ENCODE measurements around the gene SEMA3F.

DNA sequence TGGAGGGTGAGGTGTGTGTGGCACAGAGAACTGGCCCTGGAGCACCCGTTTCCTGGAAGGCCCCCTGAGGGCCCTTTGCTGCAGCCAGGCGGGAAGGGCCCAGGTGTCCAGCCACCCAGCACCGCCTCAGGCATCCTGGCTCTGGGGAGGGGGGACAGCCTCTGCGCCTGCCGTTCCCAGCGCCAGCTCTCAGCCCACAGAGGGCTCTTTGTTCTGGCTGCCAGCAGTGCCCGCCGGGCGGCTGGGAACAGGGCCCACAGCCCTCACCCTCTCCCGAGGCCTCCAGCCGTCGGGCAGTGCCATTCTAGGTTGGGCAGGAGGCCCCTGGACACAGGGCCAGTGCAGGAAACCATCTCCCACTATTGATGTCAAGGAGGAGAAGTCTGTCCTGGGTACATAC, 58.2 kb downstream of the SEMA3F start:
- no peak for TF ChIP-seq RAD21 (IDR thresholded peaks at IDR 0.05; ENCODE audit: low read depth)
- TF ChIP-seq, protein P1, sequence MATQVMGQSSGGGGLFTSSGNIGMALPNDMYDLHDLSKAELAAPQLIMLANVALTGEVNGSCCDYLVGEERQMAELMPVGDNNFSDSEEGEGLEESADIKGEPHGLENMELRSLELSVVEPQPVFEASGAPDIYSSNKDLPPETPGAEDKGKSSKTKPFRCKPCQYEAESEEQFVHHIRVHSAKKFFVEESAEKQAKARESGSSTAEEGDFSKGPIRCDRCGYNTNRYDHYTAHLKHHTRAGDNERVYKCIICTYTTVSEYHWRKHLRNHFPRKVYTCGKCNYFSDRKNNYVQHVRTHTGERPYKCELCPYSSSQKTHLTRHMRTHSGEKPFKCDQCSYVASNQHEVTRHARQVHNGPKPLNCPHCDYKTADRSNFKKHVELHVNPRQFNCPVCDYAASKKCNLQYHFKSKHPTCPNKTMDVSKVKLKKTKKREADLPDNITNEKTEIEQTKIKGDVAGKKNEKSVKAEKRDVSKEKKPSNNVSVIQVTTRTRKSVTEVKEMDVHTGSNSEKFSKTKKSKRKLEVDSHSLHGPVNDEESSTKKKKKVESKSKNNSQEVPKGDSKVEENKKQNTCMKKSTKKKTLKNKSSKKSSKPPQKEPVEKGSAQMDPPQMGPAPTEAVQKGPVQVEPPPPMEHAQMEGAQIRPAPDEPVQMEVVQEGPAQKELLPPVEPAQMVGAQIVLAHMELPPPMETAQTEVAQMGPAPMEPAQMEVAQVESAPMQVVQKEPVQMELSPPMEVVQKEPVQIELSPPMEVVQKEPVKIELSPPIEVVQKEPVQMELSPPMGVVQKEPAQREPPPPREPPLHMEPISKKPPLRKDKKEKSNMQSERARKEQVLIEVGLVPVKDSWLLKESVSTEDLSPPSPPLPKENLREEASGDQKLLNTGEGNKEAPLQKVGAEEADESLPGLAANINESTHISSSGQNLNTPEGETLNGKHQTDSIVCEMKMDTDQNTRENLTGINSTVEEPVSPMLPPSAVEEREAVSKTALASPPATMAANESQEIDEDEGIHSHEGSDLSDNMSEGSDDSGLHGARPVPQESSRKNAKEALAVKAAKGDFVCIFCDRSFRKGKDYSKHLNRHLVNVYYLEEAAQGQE (IDR thresholded peaks at IDR 0.05; ENCODE audit: low read depth): no peak
- TF ChIP-seq EP300 (IDR thresholded peaks at IDR 0.05; ENCODE audit: borderline replicate concordance): no peak
- TF ChIP-seq, protein P2, sequence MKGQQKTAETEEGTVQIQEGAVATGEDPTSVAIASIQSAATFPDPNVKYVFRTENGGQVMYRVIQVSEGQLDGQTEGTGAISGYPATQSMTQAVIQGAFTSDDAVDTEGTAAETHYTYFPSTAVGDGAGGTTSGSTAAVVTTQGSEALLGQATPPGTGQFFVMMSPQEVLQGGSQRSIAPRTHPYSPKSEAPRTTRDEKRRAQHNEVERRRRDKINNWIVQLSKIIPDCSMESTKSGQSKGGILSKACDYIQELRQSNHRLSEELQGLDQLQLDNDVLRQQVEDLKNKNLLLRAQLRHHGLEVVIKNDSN (IDR thresholded peaks at IDR 0.05): no peak
- TF ChIP-seq CEBPB (IDR thresholded peaks at IDR 0.05): no peak
- no peak for TF ChIP-seq CREB1 (IDR thresholded peaks at IDR 0.05; ENCODE audit: low read depth)
- TF ChIP-seq EGR1 (IDR thresholded peaks at IDR 0.05): no peak
- no peak for TF ChIP-seq ZBTB7A (IDR thresholded peaks at IDR 0.05; ENCODE audit: low read depth)
- no peak for TF ChIP-seq NFIC (IDR thresholded peaks at IDR 0.05)
- TF ChIP-seq, protein P3, sequence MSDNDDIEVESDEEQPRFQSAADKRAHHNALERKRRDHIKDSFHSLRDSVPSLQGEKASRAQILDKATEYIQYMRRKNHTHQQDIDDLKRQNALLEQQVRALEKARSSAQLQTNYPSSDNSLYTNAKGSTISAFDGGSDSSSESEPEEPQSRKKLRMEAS (IDR thresholded peaks at IDR 0.05): no peak
